Activated CD4-positive, CD25-positive, alpha-beta regulatory T cell (primary cell): ENCODE data around the gene CC2D2B.
"Not testable (repeated sequence)": the region's sequence is repeated elsewhere in the genome, so short reads cannot be mapped to it uniquely, and the experiment has no call there.

Experiments
- DNase-seq, 4 experiments: peaks; one replicate each; lab custom pipeline; 2025; lab: John Stamatoyannopoulos, UW

CC2D2B gene

GRCh38 chr10:95907456-95908253 is at the start of gene CC2D2B:
Gene CC2D2B (plus strand): TSS chr10:95907975. CDS start chr10:95911324, 3,349 bp downstream.
- DNase-seq: peak; percentile 28 to 51 (median 40)

DNA sequence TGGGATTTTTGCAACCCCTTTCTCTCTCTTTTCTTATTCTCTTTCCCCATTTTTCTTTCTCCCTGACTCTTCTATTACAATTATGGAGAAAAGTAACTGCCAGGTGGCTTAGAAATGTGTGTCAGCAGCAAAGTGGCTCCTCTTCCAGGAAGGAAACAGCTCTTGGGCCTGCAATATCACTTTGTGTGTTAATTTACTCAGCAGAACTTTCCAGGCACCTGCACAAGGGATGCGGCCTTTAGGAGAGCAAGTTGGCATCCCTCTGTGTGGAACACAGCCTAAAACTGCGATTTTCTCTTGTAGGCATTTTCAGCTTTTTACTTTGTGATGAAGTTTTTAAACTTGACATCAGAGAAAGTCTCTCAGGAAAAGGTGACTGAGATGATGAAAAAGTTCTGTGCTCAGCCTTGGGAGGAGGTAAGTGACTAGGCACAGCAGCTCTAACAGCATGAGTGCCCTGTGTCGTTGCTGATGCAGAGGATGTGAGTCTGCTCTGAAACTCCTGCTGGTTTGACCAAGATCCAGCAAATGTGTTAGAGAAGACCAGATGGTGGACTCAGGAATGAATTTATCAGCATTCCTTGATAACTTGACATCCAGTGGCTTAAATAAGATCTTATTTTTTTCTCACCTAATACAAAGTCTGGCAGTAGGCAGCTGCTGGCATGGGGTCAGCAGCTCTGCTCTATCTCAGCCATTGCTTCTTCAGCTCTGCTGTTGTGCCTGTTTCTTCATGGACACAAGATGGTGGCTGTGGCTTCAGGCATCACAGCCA is 47.4 kb upstream of the CC2D2B start:
- no peak for DNase-seq

- no peak for DNase-seq
These were observed 46.4 kb upstream of the CC2D2B start for GRCh38 chr10:95861386-95861785.

DNA sequence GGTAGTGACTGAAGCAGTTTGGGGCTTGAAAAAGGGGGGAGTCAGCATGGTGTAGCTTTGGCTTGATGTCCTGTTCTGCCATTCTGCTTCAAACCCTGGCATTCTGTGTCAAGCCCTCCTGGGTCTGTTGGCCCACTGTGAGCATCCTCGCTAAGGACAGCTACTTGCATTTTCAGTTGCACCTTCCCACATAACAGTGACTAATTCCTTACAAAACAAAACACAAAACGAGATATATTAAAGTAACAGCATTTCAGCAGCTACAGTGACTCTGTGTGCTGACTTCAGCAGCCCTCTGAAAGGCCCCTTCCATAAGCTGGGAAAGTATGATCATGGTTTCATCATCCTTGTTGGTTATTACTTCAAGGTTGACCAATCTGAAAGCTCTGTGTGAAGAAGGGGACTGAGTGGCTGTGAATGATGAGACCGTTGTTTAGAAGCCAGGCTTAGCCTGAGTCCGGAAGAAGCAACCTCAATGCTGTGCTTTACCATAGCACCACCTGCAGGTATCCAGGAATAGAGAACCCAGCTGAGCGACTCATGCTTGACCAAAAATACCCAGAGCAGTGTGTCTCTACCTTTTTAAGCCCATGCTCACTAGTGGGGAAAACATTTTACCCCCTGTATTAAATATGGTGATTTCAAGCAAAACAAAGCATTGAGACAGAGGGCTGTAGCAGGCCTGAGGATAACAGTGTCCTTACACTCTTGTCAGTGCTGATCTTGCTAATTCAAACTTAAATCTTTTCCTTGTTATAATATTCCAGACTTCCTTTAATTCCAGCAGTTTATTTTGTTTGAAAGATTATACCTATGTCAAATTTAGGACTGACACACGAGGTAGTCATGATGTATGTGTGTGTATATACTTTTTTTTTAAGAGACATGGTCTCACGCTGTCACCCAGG is 42.6 kb upstream of the CC2D2B start:
- no peak for DNase-seq

DNA sequence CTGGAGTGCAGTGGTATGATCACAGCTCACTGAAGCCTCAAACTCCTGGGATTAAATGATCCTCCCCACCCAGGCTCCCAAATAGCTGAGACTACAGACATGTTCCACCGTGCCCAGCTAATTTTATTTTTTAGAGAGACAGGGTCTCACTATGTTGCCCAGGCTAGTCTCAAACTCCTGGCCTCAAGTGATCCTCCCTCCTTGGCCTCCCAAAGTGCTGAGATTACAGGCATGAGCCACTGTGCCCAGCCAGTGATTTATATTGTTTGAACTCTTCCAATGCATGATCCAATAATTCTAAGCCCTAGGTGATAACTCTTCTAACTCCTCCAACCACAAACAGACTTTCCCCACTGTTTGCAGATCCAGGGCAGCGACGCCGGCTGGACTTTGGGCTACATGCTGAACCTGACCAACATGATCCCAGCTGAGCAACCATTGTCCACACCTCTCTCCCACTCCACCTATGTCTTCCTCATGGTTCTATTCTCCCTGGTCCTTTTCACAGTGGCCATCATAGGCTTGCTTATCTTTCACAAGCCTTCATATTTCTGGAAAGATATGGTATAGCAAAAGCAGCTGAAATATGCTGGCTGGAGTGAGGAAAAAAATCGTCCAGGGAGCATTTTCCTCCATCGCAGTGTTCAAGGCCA is 41.8 kb upstream of the CC2D2B start:
- no peak for DNase-seq

GRCh38 chr10:95866467-95866842 is 41.3 kb upstream of the CC2D2B start:
- DNase-seq: no peak

DNA sequence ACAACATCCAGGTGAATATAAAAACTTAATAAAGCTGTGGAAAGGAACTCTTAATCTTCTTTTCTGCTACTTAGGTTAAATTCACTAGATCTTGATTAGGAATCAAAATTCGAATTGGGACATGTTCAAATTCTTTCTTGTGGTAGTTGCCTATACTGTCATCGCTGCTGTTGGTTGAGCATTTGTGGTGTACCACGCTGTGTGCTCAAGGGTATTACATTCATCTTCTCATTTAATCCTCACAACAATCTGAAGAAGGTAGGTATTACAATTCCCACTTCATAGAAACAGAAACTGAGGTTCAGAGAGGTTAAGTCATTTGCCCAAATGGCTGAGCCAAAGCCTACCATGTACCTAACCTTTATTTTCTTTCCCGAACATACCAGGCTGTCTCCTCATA is 39.9 kb upstream of the CC2D2B start:
- no peak for DNase-seq

DNA sequence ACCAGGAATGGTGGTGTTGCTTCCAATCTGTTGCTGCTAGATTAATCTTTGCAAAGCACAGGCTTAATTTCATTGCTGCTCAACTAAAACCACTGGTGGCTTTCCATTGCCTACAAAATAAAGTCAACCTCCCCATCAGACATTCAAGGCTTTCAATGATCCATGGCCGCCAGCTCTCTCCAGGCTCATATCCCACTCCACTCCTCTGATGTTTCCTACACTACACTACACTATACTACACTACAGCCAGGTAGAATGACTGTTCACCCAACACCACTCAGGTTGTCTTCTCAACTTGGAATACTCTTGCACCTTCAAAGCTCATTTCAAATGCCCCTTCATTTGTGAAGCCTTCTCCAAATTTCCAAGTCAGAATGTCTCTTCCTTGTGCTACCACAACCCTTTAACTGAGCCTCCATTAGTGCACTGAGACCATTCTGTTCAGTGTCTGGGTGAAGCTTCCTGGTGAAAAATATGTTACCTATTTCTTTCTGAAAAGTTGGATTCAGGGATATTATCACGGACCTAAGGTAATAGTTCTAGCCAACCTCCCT is 35.5 kb upstream of the CC2D2B start:
- DNase-seq: no peak

- no peak for DNase-seq
These were observed 34.6 kb upstream of the CC2D2B start for GRCh38 chr10:95873139-95873538.

DNA sequence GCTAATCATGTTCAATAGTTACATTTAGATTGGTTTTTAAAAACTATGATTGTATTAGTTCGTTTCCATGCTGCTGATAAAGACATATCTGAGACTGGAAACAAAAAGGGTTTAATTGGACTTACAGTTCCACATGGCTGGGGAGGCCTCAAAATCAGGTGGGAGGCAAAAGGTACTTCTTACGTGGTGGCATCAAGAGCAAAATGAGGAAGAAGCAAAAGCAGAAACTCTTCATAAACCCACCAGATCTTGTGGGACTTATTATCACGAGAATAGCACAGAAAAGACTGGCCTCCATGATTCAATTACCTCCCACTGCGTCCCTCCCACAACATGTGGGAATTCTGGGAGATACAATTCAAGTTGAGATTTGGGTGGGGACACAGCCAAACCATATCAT is 34.1 kb upstream of the CC2D2B start:
- DNase-seq: no peak

DNA sequence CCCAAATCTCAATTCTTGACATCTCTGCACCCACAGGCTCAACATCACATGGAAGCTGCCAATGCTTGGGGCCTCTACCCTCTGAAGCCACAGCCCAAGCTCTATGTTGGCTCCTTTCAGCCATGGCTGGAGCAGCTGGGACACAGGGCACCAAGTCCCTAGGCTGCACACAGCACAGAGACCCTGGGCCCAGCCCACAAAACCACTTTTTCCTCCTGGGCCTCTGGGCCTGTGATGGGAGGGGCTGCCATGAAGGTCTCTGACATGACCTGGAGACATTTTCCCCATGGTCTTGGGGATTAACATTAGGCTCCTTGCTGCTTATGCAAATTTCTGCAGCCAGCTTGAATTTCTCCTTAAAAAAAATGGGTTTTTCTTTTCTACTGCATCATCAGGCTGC is 33.0 kb upstream of the CC2D2B start:
- not testable (repeated sequence) for DNase-seq

DNA sequence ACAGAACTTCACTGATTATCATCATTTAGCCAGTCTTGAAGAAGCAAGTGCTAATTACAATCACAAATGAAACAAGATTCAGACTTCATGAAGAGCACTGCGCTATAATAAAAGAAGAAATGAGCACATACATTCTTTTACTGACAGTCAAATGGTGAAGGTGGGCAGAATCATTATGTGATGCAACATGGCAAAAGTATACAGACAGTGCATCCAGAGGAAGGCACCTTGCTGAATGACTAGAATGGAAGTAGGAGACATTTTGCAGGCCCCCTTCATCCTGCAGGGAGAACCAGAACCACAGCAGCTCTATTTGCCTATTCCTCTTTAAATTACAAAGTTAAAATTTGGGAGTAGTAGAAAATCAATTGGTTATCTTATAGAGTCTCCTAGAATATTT is 31.0 kb upstream of the CC2D2B start:
- DNase-seq: no peak

DNA sequence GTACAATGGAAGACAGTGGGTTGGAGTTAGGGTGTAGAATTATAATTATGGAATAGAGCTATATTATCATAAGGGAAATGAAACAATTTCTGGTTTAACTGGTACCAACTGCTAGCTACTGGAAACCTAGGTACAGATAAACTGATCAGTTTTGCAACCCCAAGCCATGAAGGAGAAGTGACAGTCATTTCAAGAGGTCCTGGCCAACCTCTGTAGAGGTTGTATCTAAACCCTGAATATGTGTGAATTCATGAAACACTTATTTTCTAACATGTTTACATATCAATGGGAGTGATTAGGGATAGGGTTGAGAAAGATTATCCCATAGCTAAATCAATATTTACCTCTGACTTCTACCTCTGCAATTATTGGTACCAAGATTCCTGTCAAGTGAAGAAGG is 29.9 kb upstream of the CC2D2B start:
- DNase-seq: no peak

DNA sequence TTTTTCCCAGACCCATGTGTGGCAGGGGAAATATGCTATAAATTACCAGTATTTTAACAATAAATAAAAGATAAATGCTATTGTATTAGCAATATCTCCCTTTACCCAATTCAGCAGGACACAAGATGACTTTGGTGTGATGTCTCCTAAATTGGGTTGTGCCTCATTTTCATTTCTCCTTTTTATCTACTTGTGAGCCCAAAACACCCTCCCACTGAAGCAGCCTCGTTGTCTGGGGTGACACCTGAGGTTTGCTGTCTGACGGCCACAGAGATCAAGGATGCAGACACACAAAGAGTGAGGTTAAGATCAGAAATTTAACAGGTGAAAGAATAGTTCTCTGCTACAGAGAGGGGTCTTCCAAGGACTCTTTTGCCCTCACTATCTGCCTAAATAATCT is 27.1 kb upstream of the CC2D2B start:
- DNase-seq: no peak

GRCh38 chr10:95881316-95881715 is 26.5 kb upstream of the CC2D2B start:
- DNase-seq: no peak

DNA sequence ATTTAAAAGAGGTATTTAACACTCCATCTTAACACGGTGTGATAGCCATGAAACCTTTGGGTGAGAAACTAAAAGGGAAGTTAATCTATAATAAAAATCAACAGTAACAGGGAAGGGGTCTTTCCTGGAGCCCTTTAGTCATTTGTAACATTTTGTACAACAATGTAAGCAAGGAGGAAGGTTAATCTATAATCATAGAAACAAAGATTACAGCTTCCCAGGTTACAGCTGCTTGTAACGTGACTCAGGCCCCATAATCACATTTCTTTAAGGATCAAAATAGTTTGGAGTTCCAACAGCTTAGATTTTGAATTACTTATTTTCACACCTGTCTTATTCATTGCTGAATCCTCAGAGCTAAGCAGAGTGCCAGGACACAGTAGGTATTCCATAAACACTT is 17.9 kb upstream of the CC2D2B start:
- DNase-seq: no peak

DNA sequence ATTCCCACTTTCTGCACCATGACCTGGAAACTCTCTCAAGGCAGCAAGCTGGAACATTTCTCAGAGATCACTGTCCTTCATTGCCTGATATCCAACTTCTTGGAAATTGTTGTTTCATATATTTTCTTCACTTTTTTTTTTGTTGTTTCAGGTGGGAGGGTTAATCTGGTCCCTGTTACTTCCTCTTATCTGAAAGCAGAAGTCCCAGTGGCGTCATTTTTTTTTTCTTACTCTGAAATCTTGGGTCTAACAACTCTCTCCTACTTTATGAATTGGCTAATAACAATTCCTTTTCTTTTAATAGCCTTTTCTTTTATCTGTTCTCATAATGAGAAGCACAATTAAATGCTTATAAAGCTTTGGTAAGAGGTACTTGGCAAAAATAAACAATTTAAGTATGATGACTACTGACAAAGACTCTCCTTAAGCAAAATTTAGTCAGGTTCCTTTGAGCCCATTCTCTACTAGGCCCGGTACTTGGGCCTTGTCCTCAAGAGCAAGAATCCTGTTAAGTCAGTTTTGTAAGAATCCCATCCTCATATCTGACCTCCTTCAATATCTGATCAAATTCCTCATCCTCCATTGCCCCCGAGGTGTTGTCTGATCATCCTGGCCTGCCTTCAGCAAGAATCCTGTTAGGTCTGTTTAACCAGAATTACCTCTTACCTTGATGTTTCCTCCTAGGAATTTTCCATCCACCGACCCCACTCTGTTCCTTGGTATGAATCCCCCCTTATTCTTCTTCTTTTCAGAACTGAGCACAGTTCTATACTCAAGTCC is 11.5 kb upstream of the CC2D2B start:
- DNase-seq: no peak

DNA sequence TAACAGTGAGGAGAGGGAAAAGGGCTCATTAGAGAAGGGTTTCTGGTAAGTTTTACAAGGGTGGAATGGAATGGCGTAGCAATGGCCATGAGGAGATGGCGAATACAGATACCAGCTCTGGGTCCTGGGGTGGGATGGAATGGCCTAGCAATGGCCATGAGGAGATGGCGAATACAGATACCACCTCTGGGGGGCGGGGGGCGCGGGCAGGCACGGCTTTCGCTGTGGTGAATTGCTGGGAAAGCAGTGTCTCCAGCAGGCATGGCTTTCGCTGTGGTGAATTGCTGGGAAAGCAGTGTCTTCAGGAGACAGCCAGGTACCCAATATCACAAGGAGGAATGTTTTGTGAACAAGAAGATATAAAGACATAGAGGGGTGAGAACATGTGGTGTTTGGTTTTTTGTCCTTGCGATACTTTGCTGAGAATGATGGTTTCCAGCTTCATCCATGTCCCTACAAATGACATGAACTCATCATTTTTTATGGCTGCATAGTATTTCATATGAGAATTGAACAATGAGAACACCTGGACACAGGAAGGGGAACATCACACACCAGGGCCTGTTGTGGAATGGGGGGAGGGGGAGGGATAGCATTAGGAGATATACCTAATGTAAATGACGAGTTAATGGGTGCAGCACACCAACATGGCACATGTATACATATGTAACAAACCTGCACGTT is 1.7 kb upstream of the CC2D2B start:
- not testable (repeated sequence) for DNase-seq

DNA sequence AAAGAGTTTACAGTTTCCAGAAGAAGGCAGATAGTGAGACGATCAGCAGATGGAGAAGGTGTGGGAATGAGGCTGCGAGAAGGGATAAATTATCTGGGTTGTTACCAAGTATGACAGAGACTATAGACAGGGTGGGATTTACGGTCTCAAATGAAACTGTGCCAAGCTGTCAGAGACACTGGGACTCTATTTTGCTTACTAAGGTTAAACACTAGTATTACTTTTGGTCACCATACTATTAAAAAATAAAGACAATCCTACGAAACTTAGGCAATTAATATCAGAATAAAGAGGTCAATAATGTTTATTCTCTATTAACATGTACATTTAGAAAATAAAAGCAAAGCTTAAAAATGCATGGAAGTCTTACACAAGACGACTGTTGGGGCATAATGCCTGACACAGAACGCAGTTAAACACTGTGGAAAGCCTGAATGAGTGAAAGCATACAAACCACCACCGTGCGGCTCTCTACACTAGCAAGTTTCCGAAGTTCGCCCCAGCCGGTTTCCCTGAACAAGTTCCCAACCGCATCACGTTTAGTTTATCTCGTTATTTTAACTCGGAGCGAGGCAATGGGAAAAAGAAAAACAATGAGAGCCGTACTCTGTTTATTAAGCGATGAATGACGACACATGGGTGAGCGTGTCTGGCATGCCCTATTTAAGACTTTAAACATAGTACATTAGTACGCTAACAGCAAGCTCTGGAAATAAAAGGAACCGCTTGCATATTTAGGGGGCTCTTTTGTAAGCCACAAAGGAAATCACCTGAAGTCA is 909 bp upstream of the CC2D2B start:
- DNase-seq: peak in 1 of 4 experiments; percentile 3
